NCI-H2081 (cell line): ENCODE data around the gene AMBP.

Experiments used
- DNase-seq, 2 experiments: peaks; one replicate each; lab custom pipeline; 2025; lab: John Stamatoyannopoulos, UW

AMBP gene

GRCh38 chr9:114078021-114078780 lies at the start of gene AMBP:
TSS of gene AMBP (minus strand) at chr9:114078300. CDS start at chr9:114078209, 91 bp downstream.
- DNase-seq = no peak

GRCh38 chr9:114126247-114127060 lies 48.4 kb upstream of the AMBP start:
- no peak for DNase-seq

- DNase-seq = no peak
Measured at GRCh38 chr9:114125476-114126013, 47.4 kb upstream of the AMBP start.

GRCh38 chr9:114124666-114125475 lies 46.8 kb upstream of the AMBP start:
- no peak for DNase-seq

GRCh38 chr9:114124138-114124537 lies 46.0 kb upstream of the AMBP start:
- DNase-seq = no peak

GRCh38 chr9:114123031-114123977 lies 45.2 kb upstream of the AMBP start:
- DNase-seq = no peak

- no peak for DNase-seq
Measured at GRCh38 chr9:114122136-114123027, 44.3 kb upstream of the AMBP start.

- DNase-seq = no peak
Measured at GRCh38 chr9:114121227-114122135, 43.4 kb upstream of the AMBP start.

- no peak for DNase-seq
Measured at GRCh38 chr9:114120192-114121014, 42.3 kb upstream of the AMBP start.

- no peak for DNase-seq
Measured at GRCh38 chr9:114119242-114120191, 41.4 kb upstream of the AMBP start.

GRCh38 chr9:114117996-114118830 lies 40.1 kb upstream of the AMBP start:
- DNase-seq = peak; percentile 10 to 56

GRCh38 chr9:114117614-114117995 lies 39.5 kb upstream of the AMBP start:
- DNase-seq = no peak

GRCh38 chr9:114116126-114116747 lies 38.1 kb upstream of the AMBP start:
- DNase-seq = no peak

- DNase-seq = no peak
Measured at GRCh38 chr9:114115654-114116125, 37.6 kb upstream of the AMBP start.

GRCh38 chr9:114114364-114114763 lies 36.3 kb upstream of the AMBP start:
- no peak for DNase-seq
